Measurements from ENCODE around the gene MEGF11.

GRCh38 chr15:66151809-66152208 lies 101.7 kb downstream of the MEGF11 start:
- TF ChIP-seq, protein P1, sequence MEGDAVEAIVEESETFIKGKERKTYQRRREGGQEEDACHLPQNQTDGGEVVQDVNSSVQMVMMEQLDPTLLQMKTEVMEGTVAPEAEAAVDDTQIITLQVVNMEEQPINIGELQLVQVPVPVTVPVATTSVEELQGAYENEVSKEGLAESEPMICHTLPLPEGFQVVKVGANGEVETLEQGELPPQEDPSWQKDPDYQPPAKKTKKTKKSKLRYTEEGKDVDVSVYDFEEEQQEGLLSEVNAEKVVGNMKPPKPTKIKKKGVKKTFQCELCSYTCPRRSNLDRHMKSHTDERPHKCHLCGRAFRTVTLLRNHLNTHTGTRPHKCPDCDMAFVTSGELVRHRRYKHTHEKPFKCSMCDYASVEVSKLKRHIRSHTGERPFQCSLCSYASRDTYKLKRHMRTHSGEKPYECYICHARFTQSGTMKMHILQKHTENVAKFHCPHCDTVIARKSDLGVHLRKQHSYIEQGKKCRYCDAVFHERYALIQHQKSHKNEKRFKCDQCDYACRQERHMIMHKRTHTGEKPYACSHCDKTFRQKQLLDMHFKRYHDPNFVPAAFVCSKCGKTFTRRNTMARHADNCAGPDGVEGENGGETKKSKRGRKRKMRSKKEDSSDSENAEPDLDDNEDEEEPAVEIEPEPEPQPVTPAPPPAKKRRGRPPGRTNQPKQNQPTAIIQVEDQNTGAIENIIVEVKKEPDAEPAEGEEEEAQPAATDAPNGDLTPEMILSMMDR (IDR thresholded peaks at IDR 0.05) = no peak
- no peak for TF ChIP-seq POLR2A (IDR thresholded peaks at IDR 0.05)

Data from right lobe of liver (tissue), 4 donors.